Prostate gland (tissue), 2 donors: ENCODE data around the gene SLC17A8.

Experiments
- CTCF ChIP-seq, 4 experiments: fragments of 200-600 bp in 2 of 4; fragments of 450-650 bp in 2 of 4; sonication (generic) in 2 of 4; IDR thresholded peaks; 1 replicate in 3 of 4; 2 replicates in 1 of 4; pipeline ENCODE4 v1.5.1; 2016 to 2019; ENCODE audit warnings: antibody characterized with exemption in 4 of 4, mild to moderate bottlenecking in 2 of 4, moderate library complexity in 2 of 4
- POLR2A ChIP-seq: fragments of 450-650 bp; IDR thresholded peaks from one replicate; pipeline ENCODE4 v1.6.1; 2016; ENCODE audit warnings: antibody characterized with exemption, mild to moderate bottlenecking

- TF ChIP-seq POLR2A (no peak), CTCF (IDR thresholded peaks at IDR 0.05) (no peak)
Observed at GRCh38 chr12:100414739-100415138, 57.9 kb downstream of the SLC17A8 start.
